GM18520 (cell line): ENCODE measurements around the gene BNIP1.

Experiments used
- ATAC-seq: cut with Tn5 transposase; IDR thresholded peaks from one replicate; pipeline ENCODE4 v1.9.1; 2021; ENCODE audit not compliant: unreplicated experiment

Gene BNIP1

DNA sequence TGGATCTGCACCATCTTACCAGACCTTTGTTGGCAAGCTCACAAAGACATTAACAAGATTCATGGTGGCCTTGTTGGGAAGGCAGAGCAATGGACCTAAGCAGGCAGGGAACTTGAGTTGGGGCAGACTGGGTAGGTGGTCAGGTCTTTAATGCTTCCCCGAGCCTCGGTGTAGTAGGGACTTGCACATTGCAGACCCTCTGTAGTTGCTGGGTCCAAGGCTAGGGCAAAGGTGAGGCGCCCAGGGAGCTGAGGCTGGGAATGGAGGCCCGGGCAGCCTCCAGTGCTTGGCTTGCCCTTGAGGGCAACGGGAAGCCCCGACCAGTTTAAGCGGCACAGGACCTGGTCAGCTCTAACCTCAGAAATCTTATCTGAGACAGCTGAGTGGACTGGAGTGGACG, 66.5 kb downstream of the BNIP1 start:
- no peak for ATAC-seq

DNA sequence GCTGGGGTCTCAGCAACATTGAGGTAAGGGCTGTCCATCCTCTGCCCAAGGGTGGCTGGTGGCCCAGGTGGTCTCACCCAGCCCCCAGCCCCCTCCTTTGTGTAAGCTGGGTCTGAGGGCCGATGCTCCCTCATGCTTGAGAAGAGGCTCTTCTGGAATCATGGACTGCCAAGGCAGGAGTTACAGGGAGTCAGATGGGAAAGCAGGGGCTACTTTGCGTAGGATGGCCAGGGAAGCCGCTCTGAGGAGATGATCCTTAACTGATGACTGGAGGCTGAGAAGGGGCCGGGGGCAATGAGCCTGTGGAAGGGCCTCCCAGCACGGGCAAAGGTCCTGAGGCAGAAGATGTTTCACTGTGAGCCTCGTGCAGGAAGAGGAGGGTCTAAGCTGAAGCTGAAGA, 67.0 kb downstream of the BNIP1 start:
- ATAC-seq, result no peak

DNA sequence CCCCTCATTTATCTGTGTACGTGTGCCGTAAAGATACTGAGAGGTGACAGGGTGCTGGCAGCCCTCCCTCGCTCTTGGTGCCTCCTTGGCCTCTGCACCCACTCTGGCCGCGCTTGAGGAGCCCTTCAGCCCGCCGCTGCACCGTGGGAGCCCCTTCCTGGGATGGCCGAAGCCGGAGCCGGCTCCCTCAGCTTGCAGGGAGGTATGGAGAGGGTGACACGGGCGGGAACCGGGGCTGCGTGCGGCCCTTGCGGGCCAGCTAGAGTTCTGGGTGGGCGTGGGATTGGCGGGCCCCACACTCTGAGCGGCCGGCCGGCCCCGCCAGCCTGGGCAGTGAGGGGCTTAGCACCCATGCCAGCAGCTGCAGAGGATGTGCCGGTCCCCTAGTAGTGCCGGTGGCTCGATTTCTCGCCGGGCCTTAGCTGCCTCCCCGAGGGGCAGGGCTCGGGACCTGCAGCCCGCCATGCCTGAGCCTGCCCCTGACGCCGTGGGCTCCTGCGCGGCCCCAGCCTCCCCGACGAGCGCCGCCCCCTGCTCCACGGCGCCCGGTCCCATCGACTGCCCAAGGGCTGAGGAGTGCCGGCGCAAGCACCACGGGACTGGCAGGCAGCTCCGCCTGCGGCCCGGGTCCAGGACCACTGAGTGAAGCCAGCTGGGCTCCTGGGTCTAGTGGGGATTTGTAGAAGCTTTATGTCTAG, 69.1 kb downstream of the BNIP1 start:
- no peak for ATAC-seq
